Dermis microvascular lymphatic vessel endothelial cell (primary cell): Measurements from ENCODE around the gene ANKMY1. TPM values are rescaled to one million over a fixed set of nuclear protein-coding genes. Genes with fewer than 3 reads are reported as not detected.
"Not testable (repeated sequence)": the region's sequence is repeated elsewhere in the genome, so short reads cannot be mapped to it uniquely, and the experiment has no call there.

Source experiments
- DNase-seq, 2 donors: peaks; one replicate each; pipeline versions ENCODE4 v3.0.0 to v3.0.0-alpha.2; 2010; ENCODE audit warnings: low read depth in 2 of 2
- total RNA-seq: library from RNA; depleted of rRNA; stranded (reverse); fragments of >200 nt; gene quantifications from 2 replicates; pipeline ENCODE4 v1.2.1, GENCODE V29; 2014

ANKMY1 gene
- total RNA-seq, 1 donor from 2014 or later: 3.2 TPM

- DNase-seq: not testable (repeated sequence)
Measured at GRCh38 chr2:240521885-240522284, 35.9 kb downstream of the ANKMY1 start.

DNA sequence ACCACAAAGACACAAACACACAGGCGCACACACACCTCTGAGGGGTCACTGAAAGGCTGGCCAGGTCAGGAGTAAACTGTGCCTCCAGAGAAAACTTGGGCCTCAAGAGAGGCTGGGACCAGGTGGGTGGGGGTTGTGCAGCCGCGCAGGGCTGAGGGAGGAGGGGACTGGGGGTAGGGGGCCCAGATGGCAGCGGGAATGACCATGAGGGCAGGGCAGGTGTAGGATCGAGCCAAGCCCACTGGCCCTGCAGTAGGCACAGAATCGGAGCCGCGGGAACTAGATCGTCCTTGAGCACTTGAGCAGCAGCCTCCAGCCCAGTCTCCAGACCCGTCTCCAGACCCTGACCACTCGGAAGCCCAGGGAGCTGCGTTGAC, 36.8 kb downstream of the ANKMY1 start:
- no peak for DNase-seq

DNA sequence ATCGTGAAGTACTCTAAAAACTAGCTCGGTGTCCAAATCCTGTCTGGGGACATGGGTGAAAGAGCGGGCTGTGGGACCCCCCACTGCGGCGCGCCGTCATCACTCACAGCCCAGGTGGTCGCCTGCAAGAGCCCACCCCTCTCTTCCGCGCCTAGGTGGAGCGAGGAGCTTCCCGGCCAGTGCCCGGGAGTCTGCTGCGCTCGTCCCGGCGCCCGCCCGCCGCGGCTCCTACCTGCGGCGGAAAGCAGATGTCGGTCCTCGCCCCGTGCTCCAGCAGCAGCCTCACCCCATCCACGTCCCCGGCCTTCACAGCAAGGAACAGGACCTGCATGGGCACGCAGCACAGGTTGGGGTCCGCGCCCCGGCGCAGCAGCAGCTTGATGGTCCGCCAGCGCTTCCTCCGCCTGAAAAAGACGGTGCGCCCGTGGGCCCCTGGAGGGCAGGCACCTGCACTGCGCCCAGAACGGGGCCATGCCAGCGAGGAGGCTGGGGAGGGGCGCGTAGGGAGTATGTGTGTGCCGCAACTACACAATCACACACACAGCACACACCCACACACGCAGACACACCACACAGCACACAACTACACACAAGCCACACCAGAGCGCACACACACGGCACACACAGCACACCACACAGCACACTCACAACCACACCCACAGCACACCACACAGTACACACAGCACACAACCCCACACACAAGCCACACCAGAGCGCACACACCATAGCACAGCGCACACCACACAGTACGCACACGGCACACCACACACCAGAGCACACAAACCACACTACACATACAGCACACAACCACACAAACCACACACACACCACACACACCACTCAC, 37.4 kb downstream of the ANKMY1 start:
- no peak for DNase-seq

DNA sequence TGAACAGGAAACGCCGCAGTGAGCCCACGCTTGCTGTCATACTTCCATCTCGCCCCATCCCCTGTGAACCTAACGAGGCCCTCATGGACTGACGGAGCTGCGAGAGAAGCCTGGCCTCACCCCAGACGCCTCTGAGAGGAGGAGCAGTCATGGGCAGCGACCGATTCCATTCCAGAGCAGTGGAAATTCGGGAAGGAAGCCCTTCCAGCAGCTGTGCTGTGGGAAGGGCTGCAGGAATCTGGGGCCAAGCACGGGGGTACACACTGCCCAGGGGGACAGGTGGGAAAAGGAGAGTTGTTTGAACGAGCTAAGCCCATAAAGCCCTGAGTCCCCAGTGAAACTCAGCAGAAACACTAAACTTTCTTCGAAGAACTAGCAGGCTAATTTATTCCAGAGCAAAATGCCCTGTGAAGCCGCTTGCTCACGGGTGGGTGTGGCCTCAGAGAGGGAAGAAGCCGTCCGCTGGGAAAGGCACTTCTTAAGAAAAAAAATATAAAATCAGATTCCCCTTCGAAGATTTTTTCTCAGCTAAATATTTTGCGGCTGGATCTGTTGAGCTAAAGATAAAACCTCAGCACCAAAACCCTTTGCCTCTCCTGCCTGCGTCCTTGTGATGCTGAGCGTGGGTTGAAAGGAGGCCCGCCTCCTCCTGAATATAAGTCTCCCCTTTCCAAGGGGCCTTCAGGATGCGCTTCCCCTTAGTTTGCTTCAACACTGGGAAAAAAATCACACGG, 38.2 kb downstream of the ANKMY1 start:
- no peak for DNase-seq

- no peak for DNase-seq
Measured at GRCh38 chr2:240518981-240519380, 38.8 kb downstream of the ANKMY1 start.

DNA sequence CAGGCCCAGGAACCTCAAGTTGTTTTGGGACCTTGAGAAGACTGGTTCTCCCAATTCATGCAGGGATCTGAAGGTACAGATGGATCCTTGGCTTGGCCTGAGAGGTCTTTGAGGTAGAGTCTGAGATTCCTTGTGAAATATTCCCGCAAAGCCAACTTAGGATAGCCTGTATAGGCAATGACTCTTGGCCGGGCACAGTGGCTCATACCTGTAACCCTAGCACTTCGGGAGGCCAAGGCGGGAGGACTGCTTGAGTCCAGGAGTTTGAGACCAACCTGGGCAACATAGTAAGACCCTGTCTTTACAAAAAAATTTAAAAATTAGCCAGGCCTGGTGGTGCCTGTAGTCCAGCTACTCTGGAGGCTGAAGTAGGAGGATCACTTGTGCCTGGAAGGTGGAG, 40.4 kb downstream of the ANKMY1 start:
- DNase-seq: no peak

DNA sequence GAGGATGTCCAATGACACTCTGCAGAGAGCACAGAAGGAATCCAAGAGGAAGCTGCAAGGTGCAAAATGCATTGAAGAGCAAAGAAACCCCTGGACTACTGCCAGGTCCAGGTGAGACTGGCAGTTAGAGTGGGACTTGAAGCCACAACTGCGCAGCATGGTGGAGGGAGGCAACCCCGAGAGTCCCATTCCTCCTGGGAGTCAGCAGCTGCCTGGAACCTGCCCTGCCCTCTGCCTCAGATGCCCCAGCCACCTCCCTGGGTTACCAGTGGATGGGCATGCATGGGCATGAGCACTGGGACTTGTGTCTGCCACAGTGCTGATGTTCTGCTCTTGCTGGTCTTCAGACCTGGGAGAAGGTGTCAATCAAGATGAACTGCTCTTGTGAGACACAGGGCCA, 43.2 kb downstream of the ANKMY1 start:
- no peak for DNase-seq

DNA sequence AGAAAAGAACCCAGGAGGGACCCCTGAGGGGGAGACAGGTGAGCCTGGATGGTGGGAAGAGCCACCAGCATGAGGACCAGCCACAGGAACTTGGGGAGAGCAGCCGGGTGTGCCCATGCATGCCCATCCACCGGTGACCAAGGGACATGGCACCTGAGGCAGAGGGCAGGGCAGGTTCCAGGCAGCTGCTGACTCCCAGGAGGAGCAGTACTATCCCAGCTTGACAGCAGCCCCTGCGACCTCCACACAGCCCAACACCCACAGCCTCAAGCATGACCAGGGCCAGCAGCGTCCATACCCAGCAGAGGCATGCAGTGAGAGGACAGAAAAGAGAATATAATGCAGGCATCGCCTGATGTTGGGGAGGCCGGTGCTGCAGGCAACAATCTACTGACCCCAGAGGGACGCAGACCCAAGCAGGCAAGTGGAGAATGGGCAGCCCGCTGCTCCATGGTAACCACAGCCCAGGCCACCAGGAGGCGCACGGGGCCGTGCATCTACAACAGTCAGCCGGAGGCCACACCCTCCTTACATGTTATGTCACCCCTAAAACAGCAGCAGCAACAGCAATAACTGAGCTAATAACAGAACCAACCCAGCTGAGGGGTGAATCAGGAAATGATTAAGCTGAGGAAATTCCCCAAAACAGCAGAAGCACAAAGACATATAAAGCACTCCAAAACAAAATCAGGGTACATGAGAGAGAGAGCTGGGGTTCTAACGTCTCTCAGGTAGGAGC, 44.1 kb downstream of the ANKMY1 start:
- peak; percentile 44 to 79 for DNase-seq

GRCh38 chr2:240512666-240513535, 44.9 kb downstream of the ANKMY1 start:
- DNase-seq: no peak

DNA sequence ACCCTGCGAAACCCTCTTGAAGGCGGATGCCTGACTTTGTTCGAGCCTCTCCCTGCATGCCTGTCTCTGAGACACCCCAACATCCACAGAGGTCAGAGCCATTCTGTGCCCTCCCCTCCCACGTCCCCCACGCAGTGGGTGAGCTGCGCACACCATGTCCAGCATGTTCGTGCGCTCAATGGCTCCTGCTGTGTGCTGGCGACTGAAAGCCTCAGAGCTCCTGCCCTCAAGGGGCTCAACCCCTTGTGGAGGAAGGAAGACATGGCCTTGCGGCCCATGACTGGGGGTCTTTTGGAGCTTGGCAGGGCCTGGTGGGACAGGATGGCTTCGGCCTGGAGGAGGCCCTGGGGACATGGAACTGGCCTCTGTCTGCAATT, 45.7 kb downstream of the ANKMY1 start:
- DNase-seq: no peak

DNA sequence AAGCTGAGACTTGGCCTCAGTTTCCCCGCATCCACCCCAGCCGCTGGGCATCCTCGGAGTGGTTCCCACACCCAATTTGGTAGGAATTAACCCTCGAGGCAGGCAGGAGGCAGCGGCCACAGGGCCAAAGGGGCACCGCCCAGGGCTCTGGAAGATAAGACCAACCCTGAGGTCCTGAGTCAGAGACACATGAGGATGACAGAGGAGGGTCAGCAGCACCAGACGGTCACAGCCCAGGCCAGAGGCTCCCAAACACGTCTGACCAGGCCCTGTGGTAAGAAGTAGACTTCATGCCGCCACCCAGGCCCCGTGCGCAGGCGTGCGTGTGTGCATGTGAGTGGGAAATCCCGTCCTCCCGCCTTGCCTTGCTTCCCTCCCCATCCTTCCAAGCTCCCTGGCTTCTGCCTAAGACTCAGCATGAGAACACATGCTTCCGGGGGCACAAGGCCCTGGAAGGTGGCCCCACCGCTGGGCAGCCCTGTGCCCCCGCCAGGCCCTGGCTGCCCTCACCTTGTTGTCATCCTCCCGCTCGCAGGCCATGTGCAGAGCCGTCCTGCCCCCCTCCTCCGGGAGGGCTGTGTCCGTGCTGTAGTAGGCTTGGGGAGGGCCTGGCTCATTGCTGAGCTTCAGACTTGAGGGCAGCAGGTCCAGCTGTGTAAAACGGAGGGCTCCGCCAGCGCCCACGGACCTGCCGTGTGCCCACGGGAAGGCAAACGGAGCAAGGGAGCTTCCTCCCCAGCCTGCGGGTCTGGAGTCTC, 46.3 kb downstream of the ANKMY1 start:
- DNase-seq: no peak

DNA sequence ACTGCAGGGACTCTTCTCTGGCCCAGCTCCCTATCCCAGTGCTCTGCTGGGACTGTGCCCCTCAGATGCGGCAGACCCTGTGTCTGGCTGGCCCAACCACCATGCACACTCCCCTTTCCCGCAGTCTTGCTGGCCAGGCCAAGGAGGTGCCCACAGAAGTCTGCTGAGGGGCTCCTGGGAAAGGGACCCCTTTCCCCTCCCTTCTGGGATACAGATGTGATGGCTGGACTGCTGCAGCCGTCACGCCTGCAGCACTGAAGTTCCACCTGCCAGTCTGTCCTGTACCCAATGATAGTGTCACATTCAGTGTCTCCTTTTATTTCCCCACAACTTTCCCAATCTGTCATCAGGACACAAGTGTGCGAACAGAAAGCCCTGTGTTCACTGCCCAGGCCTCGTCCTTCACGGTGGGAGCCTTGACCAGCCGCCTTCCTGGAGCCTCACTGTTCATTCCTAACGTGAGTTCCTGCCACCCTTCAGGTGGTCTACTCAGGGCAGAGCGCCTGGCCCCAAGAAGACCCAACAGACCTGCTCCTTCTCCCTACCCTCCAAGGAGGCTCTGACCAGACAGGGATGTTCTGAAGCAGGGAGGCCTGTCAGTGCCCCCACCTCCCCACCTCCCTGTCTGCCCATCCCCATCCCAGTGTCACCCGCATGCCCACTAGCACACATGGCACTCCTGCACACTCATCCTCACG, 47.1 kb downstream of the ANKMY1 start:
- no peak for DNase-seq

DNA sequence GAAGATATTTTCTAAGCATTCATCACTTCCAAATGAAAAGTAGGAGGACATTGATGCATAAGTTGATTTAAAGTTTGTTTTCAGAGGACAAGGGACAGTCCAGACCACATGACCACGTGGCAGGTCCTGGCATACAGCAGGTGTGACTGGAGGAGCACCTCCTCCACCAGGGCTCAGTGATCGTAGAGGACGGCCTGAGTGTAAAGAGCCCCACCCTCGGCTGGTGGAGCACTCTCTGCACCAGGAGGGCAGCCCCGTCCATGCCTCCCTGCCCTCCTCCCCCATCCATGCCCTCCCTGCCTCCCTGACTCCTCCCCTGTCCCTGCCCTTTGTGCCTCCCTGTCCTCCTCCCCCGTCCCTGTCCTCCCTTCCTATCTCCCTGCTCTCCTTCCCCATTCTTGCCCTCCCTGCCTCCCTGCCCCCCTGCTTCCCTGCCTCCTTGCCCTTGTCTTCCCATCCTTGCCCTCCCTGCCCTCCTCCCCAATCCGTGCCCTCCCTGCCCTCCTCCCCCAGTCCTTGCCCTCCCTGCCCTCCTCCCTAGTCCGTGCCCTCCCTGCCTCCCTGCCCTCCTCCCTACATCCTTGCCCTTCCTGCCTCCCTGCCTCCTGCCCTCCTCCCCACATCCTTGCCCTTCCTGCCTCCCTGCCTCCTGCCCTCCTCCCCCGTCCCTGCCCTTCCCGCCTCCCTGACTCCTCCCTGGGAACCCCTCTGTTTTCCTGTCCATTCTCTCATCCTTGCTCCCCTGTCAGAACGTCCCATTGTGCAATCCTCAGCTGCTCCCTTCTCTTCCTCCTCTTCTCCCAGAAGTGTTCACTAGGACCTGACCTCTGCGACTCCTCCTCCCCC, 47.9 kb downstream of the ANKMY1 start:
- DNase-seq: no peak

DNA sequence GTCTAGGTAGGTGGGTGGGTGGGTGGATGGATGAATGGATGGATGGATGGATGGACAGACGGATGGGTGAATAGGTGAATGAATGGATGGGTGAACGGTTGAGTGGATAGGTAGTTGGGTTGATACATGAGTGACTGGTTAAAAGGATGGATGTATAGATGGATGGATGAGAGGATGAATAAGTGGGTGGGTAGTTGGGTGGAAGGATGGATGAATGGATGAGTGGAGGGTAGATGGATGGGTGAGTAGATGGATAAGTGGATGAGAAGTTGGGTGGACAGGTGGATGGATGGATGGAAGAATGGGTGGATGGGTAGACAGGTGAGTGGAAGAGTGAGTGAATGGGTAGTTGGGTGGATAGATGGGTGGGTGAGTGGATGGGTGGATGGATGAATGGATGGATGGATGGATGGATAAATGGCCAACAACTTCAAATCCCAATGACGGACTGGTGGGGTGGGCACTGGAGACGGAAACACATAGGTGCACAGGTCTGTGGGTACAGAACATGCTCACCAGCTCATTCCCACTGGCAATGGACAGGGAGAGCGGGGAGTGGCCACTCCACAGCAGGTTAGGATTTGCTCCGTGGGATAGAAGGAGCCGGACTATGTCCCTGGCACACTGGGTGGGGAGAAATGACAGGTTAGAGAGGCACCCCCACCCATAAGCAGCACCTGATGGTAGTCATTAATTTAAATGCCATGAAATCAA, 48.8 kb downstream of the ANKMY1 start:
- DNase-seq: no peak

DNA sequence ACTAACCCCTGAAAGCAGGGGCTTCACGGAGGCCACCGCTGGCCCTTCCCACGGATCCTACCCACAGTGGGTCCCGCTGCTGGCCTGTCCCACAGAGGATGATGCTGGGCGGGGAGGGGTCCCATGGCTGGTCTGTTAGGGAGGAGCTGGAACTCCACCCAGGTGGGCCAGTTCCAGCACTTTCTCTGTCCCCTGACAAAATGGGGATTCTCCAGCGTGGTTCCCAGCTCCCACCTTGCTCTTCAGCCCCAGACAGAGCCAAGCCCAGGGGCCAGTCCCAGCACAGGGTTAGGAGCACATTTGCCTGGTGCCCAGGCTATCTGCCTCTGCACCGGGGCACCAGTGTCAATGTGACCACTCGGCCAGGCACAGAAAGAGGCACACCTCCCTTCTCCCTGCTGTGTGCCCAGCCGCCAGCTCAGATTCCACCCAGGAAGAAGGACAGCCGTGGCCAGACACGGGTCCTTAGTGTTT, 50.0 kb downstream of the ANKMY1 start:
- no peak for DNase-seq

GRCh38 chr2:240507060-240507777, 50.6 kb downstream of the ANKMY1 start:
- no peak for DNase-seq

GRCh38 chr2:240506406-240507059, 51.3 kb downstream of the ANKMY1 start:
- no peak for DNase-seq
